NCI-H1694 (cell line): ENCODE results near the gene ME3.

Source experiments
- DNase-seq: peaks from one replicate; lab custom pipeline; 2025; lab: John Stamatoyannopoulos, UW

The ME3 gene

GRCh38 chr11:86672007-86672621 lies at the start of gene ME3:
Gene ME3 (minus strand): TSS chr11:86672616.
- DNase-seq, result no peak

GRCh38 chr11:86722006-86722405 lies 49.6 kb upstream of the ME3 start:
- DNase-seq, result no peak

- no peak for DNase-seq
These were observed 48.1 kb upstream of the ME3 start for GRCh38 chr11:86720546-86720945.

- no peak for DNase-seq
These were observed 47.5 kb upstream of the ME3 start for GRCh38 chr11:86719781-86720463.

GRCh38 chr11:86718999-86719398 lies 46.6 kb upstream of the ME3 start:
- DNase-seq, result no peak

GRCh38 chr11:86718521-86718920 lies 46.1 kb upstream of the ME3 start:
- no peak for DNase-seq

GRCh38 chr11:86717817-86718501 lies 45.5 kb upstream of the ME3 start:
- no peak for DNase-seq

GRCh38 chr11:86715611-86716010 lies 43.2 kb upstream of the ME3 start:
- no peak for DNase-seq

GRCh38 chr11:86713552-86713951 lies 41.1 kb upstream of the ME3 start:
- DNase-seq, result no peak

- no peak for DNase-seq
These were observed 38.5 kb upstream of the ME3 start for GRCh38 chr11:86710936-86711335.

- no peak for DNase-seq
These were observed 36.3 kb upstream of the ME3 start for GRCh38 chr11:86708669-86709068.

GRCh38 chr11:86706338-86707131 lies 34.1 kb upstream of the ME3 start:
- no peak for DNase-seq

GRCh38 chr11:86704710-86705109 lies 32.3 kb upstream of the ME3 start:
- no peak for DNase-seq

- no peak for DNase-seq
These were observed 31.6 kb upstream of the ME3 start for GRCh38 chr11:86703987-86704386.

- DNase-seq, result no peak
These were observed 30.0 kb upstream of the ME3 start for GRCh38 chr11:86702220-86702983.

GRCh38 chr11:86699040-86699791 lies 26.8 kb upstream of the ME3 start:
- DNase-seq, result no peak

GRCh38 chr11:86698639-86699038 lies 26.2 kb upstream of the ME3 start:
- no peak for DNase-seq

- DNase-seq, result no peak
These were observed 24.0 kb upstream of the ME3 start for GRCh38 chr11:86696451-86696850.

- DNase-seq, result no peak
These were observed 23.6 kb upstream of the ME3 start for GRCh38 chr11:86696004-86696403.

GRCh38 chr11:86695373-86695772 lies 23.0 kb upstream of the ME3 start:
- no peak for DNase-seq

GRCh38 chr11:86693518-86693917 lies 21.1 kb upstream of the ME3 start:
- no peak for DNase-seq
